Astrocyte of the spinal cord (primary cell): ENCODE data around the gene APLP2.

Experiments used
- DNase-seq: peaks from one replicate; pipeline ENCODE4 v3.0.0; 2011; ENCODE audit warnings: low read depth, low spot score
- H3K4me3 ChIP-seq: 2 replicates; pipeline ENCODE4 v1.5.1; 2011; ENCODE audit warnings: low read depth, mild to moderate bottlenecking, low read length, moderate library complexity
- CTCF ChIP-seq: IDR thresholded peaks from 2 replicates; pipeline ENCODE4 v1.5.1; 2012; ENCODE audit warnings: low read depth, mild to moderate bottlenecking, low read length, inconsistent platforms
- in situ Hi-C: cut with HindIII; loops from 2 replicates; pipeline ENCODE4 v1.10.0; 2017; ENCODE audit warnings: low sequenced_read_pairs

The APLP2 gene

GRCh38 chr11:130063451-130063850 is 6.2 kb upstream of the APLP2 start:
- DNase-seq = no peak
- no peak for TF ChIP-seq CTCF
- H3K4me3 ChIP-seq = no peak overlapping the region
- in situ Hi-C loops = no loop called here

- in situ Hi-C loops = no loop called here
- no peak for DNase-seq
- H3K4me3 ChIP-seq = no peak overlapping the region
- TF ChIP-seq CTCF = no peak
These were observed 5.1 kb upstream of the APLP2 start for GRCh38 chr11:130064596-130064995.

DNA sequence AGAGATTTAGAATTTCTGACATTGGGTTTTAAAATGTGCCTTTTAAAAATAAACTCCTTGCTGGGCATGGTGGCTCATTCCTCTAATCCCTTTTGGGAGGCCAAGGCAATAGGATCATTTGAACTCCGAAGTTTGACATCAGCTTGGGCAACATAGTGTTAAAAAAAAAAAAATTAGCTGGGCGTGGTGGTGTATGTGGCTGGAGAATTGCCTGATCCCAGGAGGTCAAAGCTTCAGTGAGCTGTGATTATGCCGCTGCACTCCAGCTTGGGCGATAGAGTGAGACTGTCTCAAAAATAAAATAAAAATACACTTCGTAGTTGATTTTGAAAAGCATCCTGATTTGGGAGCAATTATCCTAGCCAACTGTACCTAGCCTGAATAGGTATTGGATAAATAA is 3.4 kb upstream of the APLP2 start:
- DNase-seq = no peak
- in situ Hi-C loops = no loop called here
- no peak for TF ChIP-seq CTCF

DNA sequence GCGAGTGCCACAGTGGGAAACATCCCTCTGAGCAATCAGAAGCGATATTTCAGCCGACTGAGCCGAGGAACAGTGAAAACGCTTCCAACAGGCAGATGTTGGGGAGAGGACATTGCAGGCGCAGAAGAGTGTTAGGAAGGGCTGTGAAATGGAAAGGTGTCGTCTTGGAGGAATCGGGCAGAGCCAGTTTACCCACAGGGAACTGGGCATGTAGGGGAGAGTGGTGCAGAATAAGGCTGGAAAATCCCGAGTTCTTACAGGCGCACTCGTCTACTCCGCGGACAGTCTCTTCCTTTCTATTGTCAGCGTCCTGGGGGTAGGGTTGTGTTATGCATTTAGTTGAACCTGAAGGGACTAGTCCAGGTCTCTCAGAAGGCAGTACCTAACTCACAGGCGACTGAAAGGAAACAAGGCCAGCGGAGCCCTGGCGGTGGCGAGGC is 1.1 kb upstream of the APLP2 start:
- no peak for TF ChIP-seq CTCF
- peak overlapping the region; percentile 55 for H3K4me3 ChIP-seq
- in situ Hi-C loops = no loop called here
- DNase-seq = no peak

More for the DNA sequence above, 3.4 kb upstream of the APLP2 start:
- no peak overlapping the region for H3K4me3 ChIP-seq

DNA sequence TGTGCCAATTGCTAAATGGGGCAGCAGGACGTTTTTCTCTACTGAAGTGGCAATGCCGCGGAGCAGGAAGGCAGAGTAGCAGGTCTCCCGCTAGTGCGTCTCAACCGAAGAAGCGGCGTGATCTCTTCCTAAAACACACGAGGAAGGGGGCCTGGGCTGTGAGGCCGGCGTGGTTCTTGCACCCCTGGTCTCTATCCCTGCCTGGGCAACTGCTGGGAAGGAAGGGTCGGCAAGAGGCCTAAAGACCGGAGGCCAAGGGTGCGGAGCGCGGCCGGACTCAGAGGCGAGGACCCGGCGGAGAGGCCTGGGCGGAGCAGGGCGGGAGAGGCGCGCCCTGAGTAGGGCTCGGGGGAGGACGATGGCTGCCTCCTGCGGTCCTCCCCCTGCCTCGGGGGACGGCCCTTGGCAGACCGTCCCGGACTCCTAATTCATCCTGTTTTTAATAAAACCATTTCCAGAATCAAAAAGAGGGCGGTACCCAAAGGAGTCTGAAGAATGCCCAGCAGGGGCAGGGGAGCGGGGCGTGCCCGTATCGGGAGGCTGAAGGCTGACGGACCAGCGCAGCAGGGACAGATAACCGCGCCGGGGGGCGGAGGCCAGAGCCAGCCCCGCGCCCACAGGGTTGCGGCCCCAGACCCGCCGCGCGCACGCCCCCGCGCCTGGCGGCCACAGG is 572 bp upstream of the APLP2 start:
- TF ChIP-seq CTCF = peak; percentile 16
- H3K4me3 ChIP-seq = peak overlapping the region; percentile 55
- peak; percentile 90 for DNase-seq
- in situ Hi-C loops = no loop called here

DNA sequence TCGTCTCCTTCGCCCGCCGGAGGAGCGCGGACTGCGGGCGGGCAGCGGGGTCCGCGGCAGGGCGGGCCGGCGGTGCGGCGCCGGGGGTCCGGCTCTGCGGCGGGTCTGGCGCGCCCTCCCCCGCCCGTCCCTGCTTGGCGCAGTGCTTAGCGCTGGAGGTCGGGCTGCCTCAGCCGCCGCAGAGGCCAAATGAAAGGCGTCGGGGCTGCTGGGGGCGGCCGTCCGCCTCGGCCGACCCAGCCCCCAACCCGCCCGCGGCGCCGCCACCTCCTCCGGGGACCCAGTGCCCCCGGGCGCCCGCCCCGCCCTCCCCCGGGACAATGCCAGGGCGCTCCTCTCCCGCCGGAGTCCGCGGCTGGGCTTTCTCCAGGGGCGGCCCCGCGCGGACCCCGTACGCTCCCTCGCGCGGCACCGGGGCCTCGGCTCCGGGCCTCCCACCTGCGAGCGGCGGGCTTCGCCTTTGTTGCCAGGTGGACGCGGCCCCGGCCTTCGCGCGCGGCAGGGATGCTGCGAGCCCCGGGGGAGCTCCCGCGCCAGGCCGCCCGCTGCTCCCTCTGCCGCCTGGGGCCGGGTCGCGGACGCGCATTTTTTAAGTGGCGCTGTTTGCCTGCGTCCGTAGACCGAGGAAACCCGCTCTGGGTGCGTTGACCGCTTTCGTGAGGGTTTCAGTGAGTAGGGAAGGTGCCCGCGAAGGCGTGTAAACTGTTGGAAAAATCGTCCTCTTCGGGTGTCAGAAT is 583 bp downstream of the APLP2 start:
- H3K4me3 ChIP-seq = peak overlapping the region; percentile 70
- TF ChIP-seq CTCF = peak; percentile 19
- in situ Hi-C loops = no loop called here
- DNase-seq = peak; percentile 28
